Measurements from ENCODE around the gene SH3TC1. TPM values are rescaled to one million over a fixed set of nuclear protein-coding genes. Genes with fewer than 3 reads are reported as not detected.

SH3TC1 gene
- total and polyA plus RNA-seq, 2 of the 13 experiments (the other 11 are each of a cell fraction or from before 2014, with no cell fraction given): 14.9 to 21.8 TPM

- TF ChIP-seq ZFP36 (IDR thresholded peaks at IDR 0.05; ENCODE audit: borderline replicate concordance, low read depth, low read length, partially characterized antibody) (no peak), NR2F1 (CRISPR knock-in tag; IDR thresholded peaks at IDR 0.05) (no peak), NR2F6 (IDR thresholded peaks at IDR 0.05) (no peak), NR2F6 (CRISPR knock-in tag; IDR thresholded peaks at IDR 0.05) (no peak), ZNF567 (CRISPR knock-in tag; IDR thresholded peaks at IDR 0.05; ENCODE audit: borderline replicate concordance) (no peak), ZNF292 (CRISPR knock-in tag; IDR thresholded peaks at IDR 0.05; ENCODE audit: borderline replicate concordance, low read depth) (no peak), USF2 (IDR thresholded peaks at IDR 0.05; ENCODE audit: low read depth, low read length) (no peak), USF2 (CRISPR knock-in tag; IDR thresholded peaks at IDR 0.05; ENCODE audit: borderline replicate concordance) (no peak), CTCF (CRISPR knock-in tag; IDR thresholded peaks at IDR 0.05) (no peak)
These were observed 47.1 kb downstream of the SH3TC1 start (continued) for GRCh38 chr4:8245884-8246833.

Data from HepG2 (cell line).